Dendritic cell treated with granulocyte-macrophage colony-stimulating factor and Interleukin-4, amounts not matched to agents 40 ng/mL and 50 ng/mL, for 4 days (primary cell): ENCODE results near the gene TTC23L.
"Not testable (repeated sequence)": the region's sequence is repeated elsewhere in the genome, so short reads cannot be mapped to it uniquely, and the experiment has no call there.

Experiments
- H3K27ac Mint-ChIP-seq: one replicate; pipeline ENCODE4 v1.8.0; 2022; ENCODE audit warnings: mild to moderate bottlenecking, mixed read lengths
- H3K27me3 Mint-ChIP-seq: one replicate; pipeline ENCODE4 v1.8.0; 2022; ENCODE audit warnings: mild to moderate bottlenecking, mixed read lengths
- H3K36me3 Mint-ChIP-seq: one replicate; pipeline ENCODE4 v1.8.0; 2022; ENCODE audit warnings: low read depth, mixed read lengths
- H3K4me1 Mint-ChIP-seq: one replicate; pipeline ENCODE4 v1.8.0; 2022; ENCODE audit warnings: low read depth, mixed read lengths
- H3K4me3 Mint-ChIP-seq: one replicate; pipeline ENCODE4 v1.8.0; 2022; ENCODE audit warnings: mild to moderate bottlenecking, moderate library complexity, mixed read lengths
- H3K9me3 Mint-ChIP-seq: one replicate; pipeline ENCODE4 v1.8.0; 2022; ENCODE audit warnings: mixed read lengths
- intact Hi-C: fragments of 100-400 bp; cut with micrococcal nuclease; formaldehyde crosslinking; loops from one replicate; pipeline ENCODE4 v1.15.0; 2022

The TTC23L gene

GRCh38 chr5:34822956-34823715, 15.8 kb upstream of the TTC23L start:
- Mint-ChIP-seq H3K36me3 (no peaks in the 10 kb centered on the region), H3K27ac (no peak overlapping the region), H3K4me1 (no peaks in the 10 kb centered on the region), H3K4me3 (no peak overlapping the region), H3K27me3 (no peaks in the 10 kb centered on the region), H3K9me3 (no peaks in the 10 kb centered on the region)
- intact Hi-C loops: no loop called here

GRCh38 chr5:34826347-34826746, 12.6 kb upstream of the TTC23L start:
- H3K27ac Mint-ChIP-seq: no peak overlapping the region
- H3K9me3 Mint-ChIP-seq: no peaks in the 10 kb centered on the region
- H3K27me3 Mint-ChIP-seq: no peaks in the 10 kb centered on the region
- H3K4me1 Mint-ChIP-seq: no peaks in the 10 kb centered on the region
- no peak overlapping the region for H3K4me3 Mint-ChIP-seq
- intact Hi-C loops: no loop called here
- H3K36me3 Mint-ChIP-seq: no peaks in the 10 kb centered on the region

- intact Hi-C loops: no loop called here
- H3K4me1 Mint-ChIP-seq: no peaks in the 10 kb centered on the region
- no peak overlapping the region for H3K27ac Mint-ChIP-seq
- H3K27me3 Mint-ChIP-seq: no peaks in the 10 kb centered on the region
- no peaks in the 10 kb centered on the region for H3K9me3 Mint-ChIP-seq
- no peaks in the 10 kb centered on the region for H3K36me3 Mint-ChIP-seq
- no peak overlapping the region for H3K4me3 Mint-ChIP-seq
These were observed 11.1 kb upstream of the TTC23L start for GRCh38 chr5:34827588-34828506.

GRCh38 chr5:34830827-34831226, 8.1 kb upstream of the TTC23L start:
- H3K27me3 Mint-ChIP-seq, H3K36me3 Mint-ChIP-seq, H3K9me3 Mint-ChIP-seq, H3K4me1 Mint-ChIP-seq, H3K4me3 Mint-ChIP-seq, intact Hi-C loops, H3K27ac Mint-ChIP-seq: not testable (repeated sequence)

GRCh38 chr5:34831303-34831702, 7.7 kb upstream of the TTC23L start:
- no peaks in the 10 kb centered on the region for H3K4me1 Mint-ChIP-seq
- no peaks in the 10 kb centered on the region for H3K36me3 Mint-ChIP-seq
- intact Hi-C loops: no loop called here
- H3K27me3 Mint-ChIP-seq: no peaks in the 10 kb centered on the region
- no peaks in the 10 kb centered on the region for H3K9me3 Mint-ChIP-seq
- H3K4me3 Mint-ChIP-seq: no peak overlapping the region
- no peak overlapping the region for H3K27ac Mint-ChIP-seq

GRCh38 chr5:34832568-34832967, 6.4 kb upstream of the TTC23L start:
- Mint-ChIP-seq H3K27ac (no peak overlapping the region), H3K4me1 (no peaks in the 10 kb centered on the region)

GRCh38 chr5:34833090-34833489, 5.9 kb upstream of the TTC23L start:
- intact Hi-C loops: no loop called here
- Mint-ChIP-seq H3K36me3 (no peaks in the 10 kb centered on the region), H3K27me3 (peaks cover 5% of the 10 kb centered on the region), H3K27ac (no peak overlapping the region), H3K4me3 (no peak overlapping the region), H3K4me1 (no peaks in the 10 kb centered on the region), H3K9me3 (no peaks in the 10 kb centered on the region)

More at GRCh38 chr5:34832568-34832967, 6.4 kb upstream of the TTC23L start:
- Mint-ChIP-seq H3K36me3 (no peaks in the 10 kb centered on the region), H3K27me3 (peaks cover 4% of the 10 kb centered on the region), H3K9me3 (no peaks in the 10 kb centered on the region), H3K4me3 (no peak overlapping the region)
- intact Hi-C loops: no loop called here

- intact Hi-C loops: no loop called here
- Mint-ChIP-seq H3K36me3 (peaks cover 4% of the 10 kb centered on the region), H3K4me3 (no peak overlapping the region), H3K9me3 (no peaks in the 10 kb centered on the region), H3K4me1 (peaks cover 10% of the 10 kb centered on the region), H3K27ac (no peak overlapping the region), H3K27me3 (peaks cover 16% of the 10 kb centered on the region)
These were observed 4.8 kb upstream of the TTC23L start for GRCh38 chr5:34833976-34834793.

- H3K27me3 Mint-ChIP-seq: peaks cover 22% of the 10 kb centered on the region
- H3K36me3 Mint-ChIP-seq: peaks cover 8% of the 10 kb centered on the region
- intact Hi-C loops: no loop called here
- peaks cover 14% of the 10 kb centered on the region for H3K4me1 Mint-ChIP-seq
- H3K27ac Mint-ChIP-seq: no peak overlapping the region
- H3K4me3 Mint-ChIP-seq: no peak overlapping the region
- no peaks in the 10 kb centered on the region for H3K9me3 Mint-ChIP-seq
These were observed 4.2 kb upstream of the TTC23L start for GRCh38 chr5:34834794-34835089.

- H3K27me3 Mint-ChIP-seq: peaks cover 31% of the 10 kb centered on the region
- no peak overlapping the region for H3K4me3 Mint-ChIP-seq
- H3K4me1 Mint-ChIP-seq: peaks cover 14% of the 10 kb centered on the region
- intact Hi-C loops: no loop called here
- no peaks in the 10 kb centered on the region for H3K9me3 Mint-ChIP-seq
- no peak overlapping the region for H3K27ac Mint-ChIP-seq
- H3K36me3 Mint-ChIP-seq: peaks cover 8% of the 10 kb centered on the region
These were observed 3.3 kb upstream of the TTC23L start for GRCh38 chr5:34835664-34836063.

GRCh38 chr5:34841816-34842215, 2.9 kb downstream of the TTC23L start:
- Mint-ChIP-seq H3K27me3 (peaks cover 36% of the 10 kb centered on the region), H3K9me3 (no peaks in the 10 kb centered on the region), H3K4me1 (peaks cover 14% of the 10 kb centered on the region), H3K27ac (no peak overlapping the region), H3K36me3 (peaks cover 8% of the 10 kb centered on the region), H3K4me3 (no peak overlapping the region)
- intact Hi-C loops: no loop called here

GRCh38 chr5:34842554-34842953, 3.6 kb downstream of the TTC23L start:
- no peaks in the 10 kb centered on the region for H3K9me3 Mint-ChIP-seq
- peaks cover 14% of the 10 kb centered on the region for H3K4me1 Mint-ChIP-seq
- H3K36me3 Mint-ChIP-seq: peaks cover 8% of the 10 kb centered on the region
- H3K27me3 Mint-ChIP-seq: peaks cover 33% of the 10 kb centered on the region
- no peak overlapping the region for H3K27ac Mint-ChIP-seq
- H3K4me3 Mint-ChIP-seq: no peak overlapping the region
- intact Hi-C loops: no loop called here

GRCh38 chr5:34843497-34843896, 4.5 kb downstream of the TTC23L start:
- Mint-ChIP-seq H3K36me3 (peaks cover 8% of the 10 kb centered on the region), H3K27ac (no peak overlapping the region), H3K27me3 (peaks cover 29% of the 10 kb centered on the region), H3K4me3 (no peak overlapping the region), H3K9me3 (no peaks in the 10 kb centered on the region), H3K4me1 (peaks cover 11% of the 10 kb centered on the region)
- intact Hi-C loops: no loop called here

GRCh38 chr5:34844106-34844505, 5.1 kb downstream of the TTC23L start:
- peaks cover 4% of the 10 kb centered on the region for H3K36me3 Mint-ChIP-seq
- H3K4me1 Mint-ChIP-seq: peaks cover 5% of the 10 kb centered on the region
- H3K4me3 Mint-ChIP-seq: no peak overlapping the region
- no peak overlapping the region for H3K27ac Mint-ChIP-seq
- no peaks in the 10 kb centered on the region for H3K9me3 Mint-ChIP-seq
- peaks cover 22% of the 10 kb centered on the region for H3K27me3 Mint-ChIP-seq
- intact Hi-C loops: no loop called here
